Liver (tissue), 9 donors: ENCODE results near the gene THSD4. TPM values are rescaled to one million over a fixed set of nuclear protein-coding genes. Genes with fewer than 3 reads are reported as not detected.

Experiments used
- DNase-seq: peaks from one replicate; pipeline ENCODE4 v3.0.0-alpha.2; 2017; ENCODE audit warnings: low spot score
- H3K27ac ChIP-seq, 2 donors: one replicate each; pipeline ENCODE4 v1.7.0; 2013; ENCODE audit warnings: inconsistent platforms in 2 of 2, low read length in 2 of 2, control low read depth in 1 of 2, low read depth in 1 of 2, mild to moderate bottlenecking in 1 of 2
- H3K27me3 ChIP-seq, 4 donors: one replicate each; pipeline versions ENCODE4 v1.6.1 to v1.7.0; 2013; ENCODE audit warnings: low read length in 3 of 4, inconsistent platforms in 1 of 4, mild to moderate bottlenecking in 1 of 4, moderate library complexity in 1 of 4; ENCODE audit not compliant: control insufficient read depth in 4 of 4, insufficient read depth in 4 of 4
- H3K36me3 ChIP-seq, 4 donors: one replicate each; pipeline versions ENCODE4 v1.6.1 to v1.7.0; 2013; ENCODE audit warnings: low read length in 3 of 4, mild to moderate bottlenecking in 3 of 4, low read depth in 1 of 4, moderate library complexity in 1 of 4; ENCODE audit not compliant: control insufficient read depth in 4 of 4, insufficient read depth in 3 of 4
- H3K4me1 ChIP-seq, 4 donors: one replicate each; pipeline versions ENCODE4 v1.6.1 to v1.7.0; 2013; ENCODE audit warnings: low read length in 3 of 4, mild to moderate bottlenecking in 3 of 4, moderate library complexity in 1 of 4; ENCODE audit not compliant: control insufficient read depth in 4 of 4, insufficient read depth in 4 of 4
- H3K4me3 ChIP-seq, 3 donors: one replicate each; pipeline versions ENCODE4 v1.6.1 to v1.7.0; 2013; ENCODE audit warnings: low read length in 3 of 3, control low read depth in 1 of 3, low read depth in 1 of 3, mild to moderate bottlenecking in 1 of 3
- H3K9ac ChIP-seq, 2 donors: one replicate each; pipeline ENCODE4 v1.7.0; 2013; ENCODE audit warnings: low read length in 2 of 2, mild to moderate bottlenecking in 2 of 2, moderate library complexity in 2 of 2, control low read depth in 1 of 2, low read depth in 1 of 2
- H3K9me3 ChIP-seq, 4 donors: one replicate each; pipeline versions ENCODE4 v1.6.1 to v1.7.0; 2013; ENCODE audit warnings: low read length in 3 of 4; ENCODE audit not compliant: control insufficient read depth in 4 of 4
- ATF3 ChIP-seq: IDR thresholded peaks from 2 replicates; pipeline ENCODE4 v1.6.1; 2016; ENCODE audit warnings: antibody characterized with exemption
- CTCF ChIP-seq: fragments of 150-350 bp; IDR thresholded peaks from 2 replicates; pipeline ENCODE4 v1.5.1; 2017; ENCODE audit warnings: improper control_type of control experiment, low read depth, low read length; ENCODE audit not compliant: missing input control
- FOXA1 ChIP-seq: IDR thresholded peaks from 2 replicates; pipeline ENCODE4 v1.6.1; 2016; ENCODE audit warnings: antibody characterized with exemption
- FOXA2 ChIP-seq: IDR thresholded peaks from 2 replicates; pipeline ENCODE4 v1.6.1; 2016; ENCODE audit warnings: antibody characterized with exemption
- GABPA ChIP-seq, 2 donors: IDR thresholded peaks in 1 of 2; conservative IDR thresholded peaks in 1 of 2; 2 replicates each; pipeline ENCODE4 v1.6.1; 2016; ENCODE audit warnings: antibody characterized with exemption in 2 of 2, mild to moderate bottlenecking in 1 of 2, moderate library complexity in 1 of 2
- HNF4A ChIP-seq, 2 donors: conservative IDR thresholded peaks; 2 replicates each; pipeline ENCODE4 v1.6.1; 2016; ENCODE audit warnings: antibody characterized with exemption in 2 of 2, mild to moderate bottlenecking in 2 of 2
- HNF4G ChIP-seq: IDR thresholded peaks from 2 replicates; pipeline ENCODE4 v1.6.1; 2016; ENCODE audit warnings: antibody characterized with exemption
- JUND ChIP-seq, 2 donors: IDR thresholded peaks; 2 replicates each; pipeline ENCODE4 v1.6.1; 2016; ENCODE audit warnings: antibody characterized with exemption in 2 of 2
- MAX ChIP-seq: IDR thresholded peaks from 2 replicates; pipeline ENCODE4 v1.6.1; 2016; ENCODE audit warnings: antibody characterized with exemption
- NR2F2 ChIP-seq: IDR thresholded peaks from 2 replicates; pipeline ENCODE4 v1.6.1; 2016; ENCODE audit warnings: antibody characterized with exemption
- RXRA ChIP-seq, 2 donors: IDR thresholded peaks; 2 replicates each; pipeline ENCODE4 v1.6.1; 2017 to 2018; ENCODE audit warnings: antibody characterized with exemption in 2 of 2, mild to moderate bottlenecking in 1 of 2
- TAF1 ChIP-seq: conservative IDR thresholded peaks from 2 replicates; pipeline ENCODE4 v1.6.1; 2016; ENCODE audit warnings: antibody characterized with exemption, mild to moderate bottlenecking
- YY1 ChIP-seq: IDR thresholded peaks from 2 replicates; pipeline ENCODE4 v1.6.1; 2016; ENCODE audit warnings: antibody characterized with exemption, mild to moderate bottlenecking
- ZBTB33 ChIP-seq: IDR thresholded peaks from 2 replicates; pipeline ENCODE4 v1.6.1; 2016; ENCODE audit warnings: antibody characterized with exemption
- WGBS: extraction: QIAGEN DNeasy Blood & Tissue Kit; methylation state at CpG from one replicate; pipeline ENCODE4 v1.1.7; 2013; 5-methylcytosine and 5-hydroxymethylcytosine counted together
- polyA plus RNA-seq, 2 donors: library from polyadenylated mRNA; stranded (reverse) in 1 of 2; unstranded in 1 of 2; fragments of 200-250 nt in 1 of 2; fragments of >200 nt in 1 of 2; fragmentation: Nextera tagmentation in 1 of 2; extraction: Ambion mirVana in 1 of 2; gene quantifications; one replicate each; pipeline versions ENCODE4 v1.2.1 to v1.2.3, GENCODE V29; 2013 to 2015
- total RNA-seq, 2 donors: library from RNA; depleted of rRNA; stranded (reverse); fragments of >200 nt; gene quantifications; one replicate each; pipeline ENCODE4 v1.2.3, GENCODE V29; 2014
- donor health status: healthy.
- donor health status: healthy.
- donor health status: healthy.
- donor health status: healthy.
- donor health status: healthy.

The THSD4 gene
- total and polyA plus RNA-seq, 4 donors: 0.23 to 11.5 (median 1.9) TPM

GRCh38 chr15:71702496-71702895 is 587.2 kb downstream of the THSD4 start:
- 100% methylated on average over 2 of the region's 2 CpGs for WGBS
- Histone ChIP-seq H3K9ac (no peak overlapping the region), H3K4me1 (peaks cover 0 to 11% (median 1%) of the 10 kb centered on the region in 4 donors), H3K27me3 (no peaks in the 10 kb centered on the region), H3K9me3 (no peaks in the 10 kb centered on the region), H3K27ac (no peak overlapping the region), H3K4me3 (no peak overlapping the region), H3K36me3 (no peaks in the 10 kb centered on the region)
- TF ChIP-seq ZBTB33: no peak
- no peak for TF ChIP-seq NR2F2
- TF ChIP-seq FOXA1: no peak
- no peak for TF ChIP-seq ATF3
- TF ChIP-seq JUND (IDR thresholded peaks at IDR 0.05): no peak
- no peak for TF ChIP-seq YY1
- no peak for DNase-seq

- WGBS: 97% methylated on average over 6 of the region's 6 CpGs
- no peaks in the 10 kb centered on the region for H3K27me3 ChIP-seq
- TF ChIP-seq MAX (no peak), FOXA2 (no peak), GABPA (IDR thresholded peaks at IDR 0.05 in 1 of 2, conservative IDR thresholded peaks at IDR 0.05 in 1 of 2) (no peak), HNF4G (no peak), RXRA (IDR thresholded peaks at IDR 0.05) (no peak), HNF4A (conservative IDR thresholded peaks at IDR 0.05) (no peak), CTCF (no peak), YY1 (no peak), ATF3 (no peak), ZBTB33 (no peak), NR2F2 (no peak), TAF1 (no peak)
- no peak overlapping the region for H3K9ac ChIP-seq
- no peak overlapping the region for H3K4me3 ChIP-seq
- H3K9me3 ChIP-seq: no peaks in the 10 kb centered on the region
- H3K4me1 ChIP-seq: peaks cover 0 to 14% (median 5%) of the 10 kb centered on the region in 4 donors
- no peak for DNase-seq
- H3K36me3 ChIP-seq: no peaks in the 10 kb centered on the region
- no peak overlapping the region for H3K27ac ChIP-seq
Observed at GRCh38 chr15:71705151-71705550, 589.9 kb downstream of the THSD4 start.
